ENCODE results near the gene FCHSD1.
"Not testable (repeated sequence)": the region's sequence is repeated elsewhere in the genome, so short reads cannot be mapped to it uniquely, and the experiment has no call there.

FCHSD1 gene

GRCh38 chr5:141615991-141616720, 35.1 kb downstream of the FCHSD1 start:
- FAIRE-seq, result no peak

- no peak for FAIRE-seq
These were observed 37.9 kb downstream of the FCHSD1 start for GRCh38 chr5:141613344-141613743.

- no peak for FAIRE-seq
These were observed 39.9 kb downstream of the FCHSD1 start for GRCh38 chr5:141611289-141611688.

- not testable (repeated sequence) for FAIRE-seq
These were observed 41.3 kb downstream of the FCHSD1 start for GRCh38 chr5:141609921-141610320.

- FAIRE-seq, result no peak
These were observed 42.2 kb downstream of the FCHSD1 start for GRCh38 chr5:141609044-141609443.

GRCh38 chr5:141608557-141608956, 42.7 kb downstream of the FCHSD1 start:
- FAIRE-seq, result no peak

- FAIRE-seq, result no peak
These were observed 43.2 kb downstream of the FCHSD1 start for GRCh38 chr5:141608046-141608445.

- FAIRE-seq, result no peak
These were observed 45.5 kb downstream of the FCHSD1 start for GRCh38 chr5:141605523-141606277.

- FAIRE-seq, result no peak
These were observed 47.1 kb downstream of the FCHSD1 start for GRCh38 chr5:141603923-141604717.

GRCh38 chr5:141602606-141603005, 48.6 kb downstream of the FCHSD1 start:
- no peak for FAIRE-seq

GRCh38 chr5:141598391-141599345, 52.5 kb downstream of the FCHSD1 start:
- no peak for FAIRE-seq

- FAIRE-seq, result no peak
These were observed 53.4 kb downstream of the FCHSD1 start for GRCh38 chr5:141597814-141598213.

- FAIRE-seq, result no peak
These were observed 53.8 kb downstream of the FCHSD1 start for GRCh38 chr5:141597394-141597793.

- FAIRE-seq, result no peak
These were observed 54.4 kb downstream of the FCHSD1 start for GRCh38 chr5:141596867-141597266.

GRCh38 chr5:141590127-141590526, 61.1 kb downstream of the FCHSD1 start:
- FAIRE-seq, result no peak

Data from endometrium (tissue), 2 donors.